OCI-LY1 (cell line): Measurements from ENCODE around the gene NR4A1.
A peak's percentile ranks its signal among the peaks of the same experiment; 100 is the strongest.

Experiments
- H2AFZ ChIP-seq: fragments of 200-600 bp; sonication (generic), shearing (Covaris generic); 2 replicates; pipeline ENCODE4 v1.6.0; 2014; ENCODE audit warnings: antibody characterized with exemption, mild to moderate bottlenecking, low read length
- H3F3A ChIP-seq: fragments of 200-600 bp; sonication (generic), shearing (Covaris generic); 2 replicates; pipeline ENCODE4 v1.6.0; 2014; ENCODE audit warnings: mild to moderate bottlenecking, antibody characterized with exemption, low read length, moderate library complexity; ENCODE audit not compliant: insufficient read depth
- H3K27ac ChIP-seq: fragments of 200-600 bp; sonication (generic); 2 replicates; pipeline ENCODE4 v1.5.1; 2014; ENCODE audit warnings: low read length, mixed run types, mild to moderate bottlenecking, low read depth; ENCODE audit not compliant: poor library complexity, severe bottlenecking
- H3K27me3 ChIP-seq: fragments of 200-600 bp; sonication (generic); 2 replicates; pipeline ENCODE4 v1.6.0; 2014; ENCODE audit warnings: antibody characterized with exemption, mild to moderate bottlenecking, low read length, moderate library complexity; ENCODE audit not compliant: insufficient read depth
- H3K36me3 ChIP-seq: fragments of 200-600 bp; sonication (generic); 2 replicates; pipeline ENCODE4 v1.6.1; 2014; ENCODE audit warnings: mild to moderate bottlenecking, antibody characterized with exemption, low read length, moderate library complexity, mixed read lengths; ENCODE audit not compliant: insufficient read depth
- H3K4me1 ChIP-seq: fragments of 200-600 bp; sonication (generic); 2 replicates; pipeline ENCODE4 v1.5.1; 2014; ENCODE audit warnings: mild to moderate bottlenecking, low read length, moderate library complexity; ENCODE audit not compliant: insufficient read depth, severe bottlenecking
- H3K4me2 ChIP-seq: fragments of 200-600 bp; sonication (generic), shearing (Covaris generic); 2 replicates; pipeline ENCODE4 v1.6.1; 2014; ENCODE audit warnings: low read length
- H3K4me3 ChIP-seq: fragments of 200-600 bp; sonication (generic); 2 replicates; pipeline ENCODE4 v1.5.1; 2014; ENCODE audit warnings: low read length, low read depth, mild to moderate bottlenecking, mixed read lengths; ENCODE audit not compliant: poor library complexity, severe bottlenecking
- H3K79me2 ChIP-seq: fragments of 200-600 bp; shearing (Covaris generic); 2 replicates; pipeline ENCODE4 v1.6.1; 2016; ENCODE audit warnings: mixed run types, low read length, mixed read lengths; ENCODE audit not compliant: insufficient read depth
- H3K9ac ChIP-seq: fragments of 200-600 bp; sonication (generic), shearing (Covaris generic); 2 replicates; pipeline ENCODE4 v1.6.1; 2014; ENCODE audit warnings: mild to moderate bottlenecking, low read length, mixed read lengths
- H3K9me2 ChIP-seq: fragments of 200-600 bp; sonication (generic), shearing (Covaris generic); 2 replicates; pipeline ENCODE4 v1.6.1; 2014; ENCODE audit warnings: low read depth, mild to moderate bottlenecking, low read length, mixed read lengths
- H3K9me3 ChIP-seq: fragments of 200-600 bp; shearing (Covaris generic); 2 replicates; pipeline ENCODE4 v1.6.1; 2014; ENCODE audit warnings: low read length, mixed read lengths
- H4K20me1 ChIP-seq: fragments of 200-600 bp; sonication (generic), shearing (Covaris generic); 2 replicates; pipeline ENCODE4 v1.6.0; 2016; ENCODE audit warnings: mild to moderate bottlenecking, low read length; ENCODE audit not compliant: insufficient read depth
- EZH2 ChIP-seq: fragments of 200-600 bp; sonication (generic), shearing (Covaris generic); IDR thresholded peaks from 2 replicates; pipeline ENCODE4 v1.8.0; 2017; ENCODE audit warnings: borderline replicate concordance, mixed run types, mild to moderate bottlenecking, antibody characterized with exemption, low read length, moderate library complexity, mixed read lengths
- TF ChIP-seq, protein P1 (sequence below): fragments of 200-600 bp; sonication (generic), shearing (Covaris generic); IDR thresholded peaks from 2 replicates; pipeline ENCODE4 v1.5.1; 2017; ENCODE audit warnings: mild to moderate bottlenecking, antibody characterized with exemption, low read length, moderate library complexity, mixed read lengths

Gene NR4A1

DNA sequence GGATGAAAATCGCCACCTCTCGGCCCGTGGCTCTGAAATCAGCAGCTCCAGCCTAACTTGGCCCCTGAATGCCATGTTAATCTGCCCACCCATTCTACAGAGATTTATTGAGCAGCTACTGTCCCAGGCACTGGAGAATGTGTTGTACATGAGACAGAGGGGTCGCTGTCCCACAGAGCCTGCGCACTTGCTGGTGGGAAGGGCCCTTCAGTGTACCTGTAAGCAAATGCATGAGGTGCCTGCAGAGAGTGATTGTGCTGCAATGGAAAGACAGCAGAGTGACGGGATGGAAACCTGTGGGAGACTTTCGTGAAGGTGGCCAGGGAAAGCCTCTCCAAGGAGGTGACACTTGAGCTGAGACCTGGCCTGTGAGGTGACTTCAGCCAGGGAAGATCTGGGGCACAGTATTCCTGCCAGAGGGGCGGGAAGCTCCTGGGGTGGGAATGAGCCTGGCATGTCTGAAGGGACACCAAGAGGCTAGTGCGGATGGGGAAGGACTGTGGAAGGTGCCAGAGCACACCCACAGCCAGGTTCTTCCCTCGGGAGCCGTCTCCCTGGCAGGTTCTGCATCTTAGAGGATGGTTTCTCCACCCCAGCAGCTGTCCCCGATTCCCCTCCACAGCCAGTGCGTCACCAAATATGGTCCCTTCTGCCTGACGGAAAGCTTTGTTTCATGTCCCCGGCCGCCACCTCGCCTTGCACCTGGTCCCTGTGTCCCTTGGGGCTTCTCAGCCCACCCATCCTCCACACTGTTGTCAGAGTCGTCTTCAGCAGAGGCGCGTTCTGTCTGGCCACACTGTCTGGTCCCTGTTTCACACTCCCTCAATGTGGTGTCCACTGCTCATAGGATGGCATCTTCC is 36.9 kb downstream of the NR4A1 start:
- H3K4me2 ChIP-seq, result peak overlapping the region; percentile 48
- peak overlapping the region; percentile 21 for H3K4me3 ChIP-seq
- H3K9ac ChIP-seq, result peak overlapping the region; percentile 50
- no peaks in the 10 kb centered on the region for H3K9me2 ChIP-seq
- H2AFZ ChIP-seq, result no peak overlapping the region
- H3K79me2 ChIP-seq, result no peaks in the 10 kb centered on the region
- H3K27ac ChIP-seq, result peak overlapping the region; percentile 88
- no peaks in the 10 kb centered on the region for H3K9me3 ChIP-seq
- H3F3A ChIP-seq, result no peaks in the 10 kb centered on the region
- H4K20me1 ChIP-seq, result no peaks in the 10 kb centered on the region
- H3K36me3 ChIP-seq, result no peaks in the 10 kb centered on the region
- TF ChIP-seq, protein P1, sequence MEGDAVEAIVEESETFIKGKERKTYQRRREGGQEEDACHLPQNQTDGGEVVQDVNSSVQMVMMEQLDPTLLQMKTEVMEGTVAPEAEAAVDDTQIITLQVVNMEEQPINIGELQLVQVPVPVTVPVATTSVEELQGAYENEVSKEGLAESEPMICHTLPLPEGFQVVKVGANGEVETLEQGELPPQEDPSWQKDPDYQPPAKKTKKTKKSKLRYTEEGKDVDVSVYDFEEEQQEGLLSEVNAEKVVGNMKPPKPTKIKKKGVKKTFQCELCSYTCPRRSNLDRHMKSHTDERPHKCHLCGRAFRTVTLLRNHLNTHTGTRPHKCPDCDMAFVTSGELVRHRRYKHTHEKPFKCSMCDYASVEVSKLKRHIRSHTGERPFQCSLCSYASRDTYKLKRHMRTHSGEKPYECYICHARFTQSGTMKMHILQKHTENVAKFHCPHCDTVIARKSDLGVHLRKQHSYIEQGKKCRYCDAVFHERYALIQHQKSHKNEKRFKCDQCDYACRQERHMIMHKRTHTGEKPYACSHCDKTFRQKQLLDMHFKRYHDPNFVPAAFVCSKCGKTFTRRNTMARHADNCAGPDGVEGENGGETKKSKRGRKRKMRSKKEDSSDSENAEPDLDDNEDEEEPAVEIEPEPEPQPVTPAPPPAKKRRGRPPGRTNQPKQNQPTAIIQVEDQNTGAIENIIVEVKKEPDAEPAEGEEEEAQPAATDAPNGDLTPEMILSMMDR, result peak; percentile 42
- TF ChIP-seq EZH2, result no peak
- no peaks in the 10 kb centered on the region for H3K27me3 ChIP-seq
- H3K4me1 ChIP-seq, result peaks cover 49% of the 10 kb centered on the region

DNA sequence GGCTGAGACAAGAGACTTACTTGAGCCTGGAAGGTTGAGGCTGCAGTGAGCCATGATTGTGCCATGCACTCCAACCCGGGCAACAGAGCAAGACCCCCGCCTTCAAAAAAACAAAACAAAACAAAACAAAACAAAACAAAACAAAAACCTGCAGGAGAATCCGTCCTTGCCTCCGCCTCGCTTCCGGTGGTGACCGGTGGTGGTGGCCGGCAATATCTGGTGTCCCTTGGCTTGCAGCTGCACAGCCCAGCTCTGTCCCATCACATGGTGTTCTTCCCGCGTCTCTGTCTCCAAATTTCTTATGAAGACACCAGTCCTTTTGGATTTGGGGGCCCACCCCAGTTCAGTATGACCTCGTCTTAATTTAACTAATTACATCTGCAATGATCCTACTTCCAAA is 38.2 kb downstream of the NR4A1 start:
- Histone ChIP-seq H3F3A (no peaks in the 10 kb centered on the region), H2AFZ (no peak overlapping the region), H3K4me1 (peaks cover 45% of the 10 kb centered on the region), H4K20me1 (no peaks in the 10 kb centered on the region), H3K9me2 (no peaks in the 10 kb centered on the region), H3K79me2 (no peaks in the 10 kb centered on the region), H3K9me3 (no peaks in the 10 kb centered on the region), H3K4me3 (no peak overlapping the region), H3K9ac (no peak overlapping the region; the same call in 1 of the 2 replicates), H3K27me3 (no peaks in the 10 kb centered on the region), H3K36me3 (no peaks in the 10 kb centered on the region), H3K4me2 (peak overlapping the region; percentile 48; the same call in 1 of the 2 replicates), H3K27ac (peak overlapping the region; percentile 88)
- TF ChIP-seq EZH2, result no peak
- TF ChIP-seq, protein P1, result no peak

DNA sequence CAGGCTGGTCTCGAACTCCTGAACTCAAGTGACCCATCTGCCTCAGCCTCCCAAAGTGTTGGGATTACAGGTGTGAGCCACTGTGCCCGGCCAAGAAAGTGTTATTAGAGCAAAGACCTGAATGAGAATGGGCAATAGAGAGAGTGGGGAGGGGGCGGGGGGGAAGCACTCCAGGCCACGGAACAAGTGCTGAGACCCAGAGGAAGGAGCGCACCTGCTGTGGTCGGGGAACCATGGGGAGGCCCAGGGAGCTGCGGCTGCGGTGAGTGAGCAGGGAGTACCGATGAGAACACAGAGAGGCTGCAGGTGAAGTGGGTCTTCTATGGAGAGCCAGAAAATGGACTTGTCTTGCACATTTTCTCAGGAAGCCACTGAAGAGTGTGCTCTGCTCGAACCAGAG is 39.0 kb downstream of the NR4A1 start:
- Histone ChIP-seq H3F3A (no peaks in the 10 kb centered on the region), H3K9ac (no peak overlapping the region), H3K4me1 (peaks cover 45% of the 10 kb centered on the region), H3K9me3 (no peaks in the 10 kb centered on the region), H3K36me3 (no peaks in the 10 kb centered on the region), H3K27me3 (no peaks in the 10 kb centered on the region), H3K4me3 (no peak overlapping the region), H3K27ac (peak overlapping the region; percentile 88), H2AFZ (no peak overlapping the region), H4K20me1 (no peaks in the 10 kb centered on the region), H3K9me2 (no peaks in the 10 kb centered on the region), H3K79me2 (no peaks in the 10 kb centered on the region), H3K4me2 (no peak overlapping the region)
- no peak for TF ChIP-seq EZH2
- TF ChIP-seq, protein P1, result no peak
